HG02870 (cell line): ENCODE data around the gene HES4.
"Not testable (repeated sequence)": the region's sequence is repeated elsewhere in the genome, so short reads cannot be mapped to it uniquely, and the experiment has no call there.

ENCODE experiments used
- ATAC-seq: cut with Tn5 transposase; IDR thresholded peaks from one replicate; pipeline ENCODE4 v1.9.1; 2021; ENCODE audit warnings: mild to moderate bottlenecking, moderate library complexity; ENCODE audit not compliant: unreplicated experiment

The HES4 gene

DNA sequence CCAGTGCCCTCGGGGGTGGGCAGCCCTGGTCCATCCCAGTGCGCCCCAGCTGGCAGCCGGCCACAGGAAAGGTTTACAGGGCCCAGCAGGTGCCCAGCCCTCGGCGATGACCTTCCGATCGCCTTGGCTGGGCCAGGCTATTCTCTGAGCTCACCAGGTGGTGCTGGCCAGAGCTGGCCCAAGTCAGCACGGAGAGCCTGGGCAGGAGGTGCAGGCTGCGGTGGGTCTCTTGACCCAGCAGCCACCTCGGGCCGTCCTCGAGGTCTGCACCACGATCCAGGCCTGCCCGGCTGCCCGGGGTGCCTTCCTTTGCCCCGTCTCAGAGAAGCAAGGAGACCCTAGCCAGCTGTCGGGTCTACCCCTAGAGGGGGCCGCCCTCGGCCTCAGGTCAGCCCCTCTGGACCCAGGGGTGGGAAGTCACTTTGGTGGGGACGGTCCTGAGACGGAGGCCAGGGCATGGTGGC lies 18.4 kb downstream of the HES4 start:
- ATAC-seq = no peak

DNA sequence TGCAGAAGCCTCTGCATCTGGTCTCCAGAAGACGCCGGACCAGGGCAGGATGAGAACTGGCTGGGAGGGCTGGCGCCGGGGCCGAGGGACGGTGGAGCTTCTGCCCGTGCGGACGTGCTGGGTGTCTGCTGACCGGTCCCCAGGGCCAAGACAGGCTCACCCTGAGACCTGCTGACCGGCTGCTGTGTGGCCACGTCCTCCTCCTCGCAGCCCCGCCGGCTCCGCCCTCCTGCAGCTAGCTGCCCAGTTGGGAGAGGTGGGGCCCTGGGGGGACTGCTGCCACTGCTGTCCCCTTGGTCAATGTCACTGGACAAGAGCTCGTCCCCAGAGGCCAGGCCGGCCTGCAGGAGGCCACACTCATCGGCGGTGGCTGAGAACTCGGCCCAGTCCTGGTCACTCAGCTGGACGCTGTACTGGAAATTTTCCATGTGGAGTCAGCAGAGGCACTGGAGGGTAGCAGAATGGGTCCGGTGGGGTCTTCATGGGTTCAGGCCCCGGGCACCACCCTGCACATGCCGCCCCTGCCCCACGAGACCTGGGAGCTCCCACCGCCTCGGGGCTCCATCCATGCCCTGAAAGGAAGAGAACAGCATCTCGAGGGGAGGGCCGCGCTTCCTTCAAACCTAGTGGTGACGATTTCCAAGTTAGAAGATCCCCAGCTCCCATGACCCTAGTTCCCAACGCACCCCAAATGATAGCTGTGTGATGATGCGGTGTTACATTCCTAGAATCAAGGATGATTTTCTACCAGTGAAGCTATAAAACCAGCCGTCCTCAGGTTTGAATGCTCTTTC lies 19.1 kb downstream of the HES4 start:
- no peak for ATAC-seq

DNA sequence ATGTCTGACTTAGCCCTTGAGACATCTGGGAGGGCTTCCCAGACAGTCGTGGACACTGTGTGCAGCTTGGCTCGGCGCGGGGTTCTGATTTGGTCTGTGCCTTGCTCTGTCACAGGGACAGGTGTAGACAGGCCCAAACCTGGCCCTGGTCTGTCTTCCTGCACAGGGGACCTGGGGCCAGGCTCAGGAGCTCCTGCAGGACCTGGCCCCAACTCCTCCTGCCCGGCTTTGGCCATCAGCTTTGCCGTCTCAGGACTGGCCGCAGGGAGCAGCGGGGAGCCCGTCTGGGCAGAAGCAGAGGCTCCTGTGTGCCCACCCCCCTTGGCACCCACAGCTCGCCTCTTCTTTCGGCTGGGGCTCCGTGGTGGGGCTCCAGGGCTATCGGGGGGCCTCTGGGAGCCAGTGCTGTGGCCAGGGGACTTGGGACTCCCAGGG lies 19.7 kb downstream of the HES4 start:
- no peak for ATAC-seq

DNA sequence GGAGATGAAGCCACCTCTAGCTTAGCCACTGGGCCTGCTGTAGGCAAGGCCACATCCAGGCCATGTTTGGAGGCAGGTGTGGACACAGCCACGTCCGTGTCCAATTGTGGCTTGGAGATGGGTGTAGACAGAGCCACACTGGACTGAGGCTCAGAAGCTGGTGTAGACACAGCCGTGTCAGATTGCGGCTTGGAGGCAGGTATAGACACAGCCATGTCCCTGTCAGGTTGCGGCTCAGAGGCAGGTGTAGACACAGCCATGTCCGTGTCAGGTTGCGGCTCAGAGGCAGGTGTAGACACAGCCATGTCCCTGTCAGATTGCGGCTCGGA lies 20.2 kb downstream of the HES4 start:
- ATAC-seq = no peak

DNA sequence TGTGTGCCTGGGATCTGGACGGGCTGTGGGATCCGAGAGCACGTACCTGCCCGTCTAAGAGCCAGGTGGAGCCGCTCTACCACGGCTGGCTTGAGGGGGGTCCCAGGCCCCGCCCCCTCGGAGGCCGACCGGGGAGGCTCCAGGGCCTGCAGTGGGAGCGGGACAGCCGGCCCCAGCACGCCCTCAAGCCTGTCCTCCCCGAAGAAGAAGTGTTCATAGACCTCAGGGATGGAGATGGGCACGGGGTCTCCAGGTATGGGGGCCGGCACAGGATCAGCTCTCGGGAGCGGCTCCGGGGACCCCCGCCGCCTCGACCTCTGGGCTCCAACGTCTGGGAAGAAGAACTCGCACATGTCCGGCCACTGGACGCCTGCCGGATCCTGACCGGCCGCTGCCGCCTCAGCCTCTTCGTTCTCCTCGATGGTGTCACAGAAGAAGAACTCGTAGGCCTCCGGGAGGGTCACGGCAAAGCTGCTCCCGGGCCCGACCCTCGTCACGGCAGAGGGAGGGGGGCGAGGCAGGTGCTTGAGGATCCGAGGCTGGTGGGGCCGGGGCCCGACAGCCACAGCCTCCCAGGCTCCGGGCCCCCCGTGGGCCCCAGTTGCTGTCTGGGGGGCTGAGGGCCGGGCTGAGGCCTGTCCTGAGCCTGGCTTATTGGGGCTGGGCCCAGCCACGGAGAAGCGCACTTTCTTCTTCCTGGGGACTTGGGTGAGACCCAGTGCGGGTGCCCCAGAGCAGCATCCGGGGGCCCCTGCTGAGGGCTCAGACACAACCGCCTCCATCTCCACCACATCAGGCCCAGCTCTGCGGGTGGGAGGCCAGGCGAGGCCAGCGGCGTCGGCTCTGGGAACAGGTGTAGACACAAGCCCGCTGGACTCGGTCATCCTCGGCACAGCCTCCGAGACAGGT lies 20.8 kb downstream of the HES4 start:
- no peak for ATAC-seq

DNA sequence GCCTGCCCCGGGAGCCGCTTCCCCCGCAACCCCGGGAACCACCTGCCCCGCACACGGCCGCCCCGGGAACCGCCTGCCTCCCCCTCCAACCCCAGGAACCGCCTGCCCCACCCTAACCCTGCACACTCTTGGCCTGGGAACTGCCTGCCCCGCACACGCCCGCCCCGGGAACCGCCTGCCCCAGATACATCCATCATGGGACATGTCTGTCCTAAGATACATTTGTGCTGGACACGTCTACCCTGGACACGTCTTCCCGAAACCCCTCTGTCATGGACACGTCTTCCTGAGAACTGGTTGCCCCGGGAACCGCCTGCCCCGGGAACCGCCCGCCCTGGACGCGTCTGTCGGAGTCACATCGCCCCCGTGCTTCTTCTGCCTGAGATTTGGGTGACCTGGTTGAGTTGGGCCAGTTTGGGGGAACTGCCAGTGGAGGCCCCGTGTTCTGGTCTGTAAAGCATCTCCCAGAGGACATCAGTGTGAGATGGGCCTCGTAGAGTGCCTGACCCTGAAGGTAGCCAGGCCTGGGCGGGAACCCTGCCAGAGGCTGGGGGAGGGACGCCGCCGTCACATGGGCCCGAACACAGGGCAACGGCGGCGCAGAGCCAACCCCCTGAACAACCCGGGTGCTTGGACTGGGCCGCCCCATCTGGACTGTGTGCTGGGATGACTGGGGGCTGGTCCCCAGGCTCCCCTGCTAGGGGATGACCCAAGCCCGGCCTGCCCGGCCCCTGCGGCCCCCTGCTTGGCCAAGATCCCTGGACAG lies 21.6 kb downstream of the HES4 start:
- no peak for ATAC-seq

DNA sequence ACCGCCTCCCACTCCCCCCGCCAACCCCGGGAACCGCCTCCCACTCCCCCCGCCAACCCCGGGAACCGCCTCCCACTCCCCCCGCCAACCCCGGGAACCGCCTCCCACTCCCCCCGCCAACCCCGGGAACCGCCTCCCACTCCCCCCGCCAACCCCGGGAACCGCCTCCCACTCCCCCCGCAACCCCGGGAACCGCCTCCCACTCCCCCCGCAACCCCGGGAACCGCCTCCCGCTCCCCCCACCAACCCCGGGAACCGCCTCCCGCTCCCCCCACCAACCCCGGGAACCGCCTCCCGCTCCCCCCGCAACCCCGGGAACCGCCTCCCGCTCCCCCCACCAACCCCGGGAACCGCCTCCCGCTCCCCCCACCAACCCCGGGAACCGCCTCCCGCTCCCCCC lies 23.1 kb downstream of the HES4 start:
- not testable (repeated sequence) for ATAC-seq

DNA sequence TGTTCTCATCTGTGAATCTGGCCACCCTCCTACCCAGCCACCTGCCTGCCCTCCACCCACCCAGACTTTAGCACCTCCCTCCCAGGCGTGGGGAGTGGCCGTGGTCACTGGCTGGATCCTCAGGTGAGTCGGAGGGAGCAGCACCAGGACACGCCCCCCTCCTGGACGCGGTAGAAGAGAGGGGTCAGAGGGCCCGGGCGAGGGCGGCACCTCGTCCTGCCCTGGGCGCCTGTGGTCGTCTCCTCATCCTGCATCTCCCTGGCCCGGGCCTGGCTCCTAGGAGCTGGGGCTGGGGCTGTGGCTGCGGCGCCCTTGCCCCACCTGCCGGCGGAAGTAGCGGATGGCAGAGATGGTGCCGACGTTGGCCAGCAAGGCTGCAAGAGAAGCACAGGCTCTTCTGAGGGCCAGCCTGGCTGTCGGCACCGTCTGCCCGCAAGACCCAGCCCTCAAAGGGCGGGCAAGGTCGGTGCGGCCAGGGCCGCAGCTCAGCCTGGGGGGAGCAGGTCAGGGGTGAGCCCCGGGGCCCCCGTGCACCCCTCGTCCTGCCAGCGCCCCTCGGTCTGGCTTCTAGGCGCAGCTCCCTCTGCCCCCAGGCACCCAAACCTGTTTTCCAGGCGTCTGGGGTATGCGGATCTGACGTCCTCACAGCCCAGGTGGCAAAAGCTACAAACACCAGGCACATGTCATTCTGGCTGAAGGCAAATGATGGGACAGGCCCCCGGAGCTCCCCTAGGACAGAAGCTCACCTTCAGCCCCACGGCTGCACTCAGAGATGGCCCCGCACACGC lies 23.8 kb downstream of the HES4 start:
- ATAC-seq = no peak

DNA sequence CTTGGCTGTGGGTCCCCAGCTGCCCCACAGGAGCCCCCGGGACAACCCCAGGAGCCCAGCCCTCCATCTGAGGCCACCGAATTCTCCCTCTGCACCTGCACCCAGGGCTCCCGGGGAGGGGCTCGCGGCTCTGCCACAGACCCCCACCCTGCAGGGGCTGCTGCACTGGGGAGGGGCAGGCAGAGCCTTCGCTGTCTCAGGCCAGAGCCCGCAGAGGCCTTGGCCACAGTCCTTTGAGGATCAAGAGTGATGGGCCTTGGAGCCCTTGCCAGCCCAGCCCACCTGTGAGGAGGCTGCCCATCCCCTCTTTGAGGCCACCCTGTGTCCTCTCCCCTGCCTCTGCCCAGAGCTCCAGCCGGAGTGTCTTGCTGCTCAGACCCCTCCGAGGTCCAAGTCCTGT lies 24.5 kb downstream of the HES4 start:
- no peak for ATAC-seq

DNA sequence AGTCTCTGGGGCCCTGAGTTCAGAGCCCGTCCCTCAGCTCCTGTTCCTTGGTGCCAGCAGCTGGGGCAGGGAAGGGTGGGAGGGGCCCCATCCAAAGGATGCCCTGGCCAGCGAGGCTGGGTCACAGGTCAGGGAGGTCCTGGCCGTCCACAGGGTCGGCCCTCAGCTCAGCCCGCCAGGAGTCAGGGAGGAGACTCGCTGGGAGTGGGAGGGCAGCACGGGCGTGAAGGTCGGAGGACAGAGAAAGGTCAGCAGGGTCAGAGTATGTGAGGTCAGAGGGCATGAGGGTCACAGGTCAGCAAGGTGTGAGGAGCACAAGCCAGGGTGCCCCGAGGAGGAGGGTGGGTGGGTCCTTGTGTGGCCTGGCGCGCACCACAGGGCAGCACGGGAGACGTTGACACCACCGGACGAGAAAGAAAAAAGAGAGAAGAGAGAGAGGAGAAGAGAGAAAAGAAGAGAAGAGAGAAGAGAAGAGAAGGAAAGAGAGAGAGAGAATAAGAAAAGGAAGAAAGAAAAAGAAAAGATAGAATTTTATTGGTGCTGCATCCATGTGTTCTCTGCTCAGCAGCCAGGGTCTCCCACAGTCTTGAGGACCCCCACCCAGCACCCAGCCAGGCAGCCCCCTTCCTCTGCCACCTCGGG lies 25.1 kb downstream of the HES4 start:
- ATAC-seq = no peak

DNA sequence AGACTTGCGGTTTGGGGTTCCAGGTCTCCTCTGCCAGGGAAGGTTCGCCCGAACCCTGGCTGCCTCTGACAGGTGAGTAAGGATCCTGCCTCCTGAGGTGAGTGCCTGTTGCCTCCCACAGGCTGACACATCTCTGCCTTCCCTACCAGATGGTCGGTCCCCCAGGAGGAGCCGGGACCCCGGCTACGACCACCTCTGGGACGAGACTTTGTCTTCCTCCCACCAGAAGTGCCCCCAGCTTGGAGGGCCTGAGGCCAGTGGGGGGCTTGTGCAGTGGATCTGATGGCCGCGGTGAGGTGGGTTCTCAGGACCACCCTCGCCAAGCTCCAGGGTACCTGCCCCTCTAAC lies 25.6 kb downstream of the HES4 start:
- ATAC-seq = no peak

DNA sequence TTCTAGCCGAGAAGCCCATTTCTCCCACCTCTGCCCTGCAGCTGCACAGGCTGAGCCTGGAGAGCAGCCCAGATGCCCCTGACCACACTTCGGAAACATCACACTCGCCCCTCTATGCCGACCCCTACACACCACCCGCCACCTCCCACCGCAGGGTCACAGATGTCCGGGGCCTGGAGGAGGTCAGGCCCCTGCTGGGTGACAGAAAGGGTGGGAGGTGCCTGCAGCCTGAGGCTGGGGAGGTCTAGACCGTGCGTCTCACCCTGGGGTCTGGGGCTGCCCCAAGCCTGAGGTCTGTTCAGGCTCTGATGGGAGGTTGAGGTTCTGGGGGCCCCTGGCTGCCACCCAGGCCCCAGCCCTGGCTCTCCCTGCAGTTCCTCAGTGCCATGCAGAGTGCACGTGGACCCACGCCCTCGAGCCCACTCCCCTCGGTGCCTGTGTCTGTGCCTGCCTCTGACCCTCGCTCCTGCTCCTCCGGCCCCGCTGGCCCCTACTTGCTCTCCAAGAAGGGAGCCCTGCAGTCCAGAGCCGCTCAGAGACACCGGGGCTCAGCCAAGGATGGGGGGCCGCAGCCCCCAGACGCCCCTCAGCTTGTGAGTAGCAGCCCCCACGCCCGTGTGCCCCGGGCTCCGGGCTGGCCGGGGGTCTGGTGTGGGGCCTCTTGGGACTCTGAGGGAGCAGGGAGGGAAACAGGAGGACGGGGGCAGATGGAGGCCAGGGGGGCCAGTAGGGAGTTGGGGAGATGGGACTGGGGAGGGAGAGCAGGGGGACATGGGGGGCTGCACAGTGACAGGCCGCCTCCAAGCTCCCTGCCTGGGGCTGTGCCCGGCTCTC lies 26.2 kb downstream of the HES4 start:
- no peak for ATAC-seq

DNA sequence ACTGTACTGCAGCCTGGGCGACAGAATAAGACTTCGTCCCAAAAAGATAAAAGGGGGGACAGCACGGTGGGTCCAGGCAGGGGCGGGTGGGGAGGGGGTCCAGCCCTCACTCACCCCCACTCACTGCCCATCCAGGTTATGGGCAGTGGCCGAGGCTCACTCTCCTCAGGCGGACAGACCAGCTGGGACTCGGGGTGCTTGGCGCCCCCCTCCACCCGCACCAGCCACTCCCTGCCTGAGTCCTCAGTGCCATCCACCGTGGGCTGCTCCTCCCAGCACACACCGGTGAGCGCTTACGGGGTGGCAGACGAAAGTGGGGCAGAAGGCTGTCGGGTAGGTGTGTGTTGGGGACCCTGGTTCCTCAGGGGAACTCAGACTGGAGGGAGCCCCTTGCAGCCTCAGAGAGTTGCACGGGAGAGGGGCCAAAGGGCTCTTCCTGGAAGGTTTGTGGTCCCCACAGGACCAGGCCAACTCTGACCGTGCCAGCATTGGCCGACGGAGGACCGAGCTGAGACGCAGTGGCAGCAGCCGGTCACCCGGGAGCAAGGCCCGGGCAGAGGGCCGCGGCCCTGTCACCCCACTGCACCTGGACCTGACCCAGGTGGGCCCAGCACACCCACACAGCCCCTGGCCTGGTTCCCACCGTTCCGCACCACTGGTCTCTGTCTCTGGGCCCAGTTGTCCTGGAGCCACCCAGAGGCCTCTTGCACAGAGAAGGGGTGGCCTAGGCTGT lies 27.0 kb downstream of the HES4 start:
- ATAC-seq = no peak

DNA sequence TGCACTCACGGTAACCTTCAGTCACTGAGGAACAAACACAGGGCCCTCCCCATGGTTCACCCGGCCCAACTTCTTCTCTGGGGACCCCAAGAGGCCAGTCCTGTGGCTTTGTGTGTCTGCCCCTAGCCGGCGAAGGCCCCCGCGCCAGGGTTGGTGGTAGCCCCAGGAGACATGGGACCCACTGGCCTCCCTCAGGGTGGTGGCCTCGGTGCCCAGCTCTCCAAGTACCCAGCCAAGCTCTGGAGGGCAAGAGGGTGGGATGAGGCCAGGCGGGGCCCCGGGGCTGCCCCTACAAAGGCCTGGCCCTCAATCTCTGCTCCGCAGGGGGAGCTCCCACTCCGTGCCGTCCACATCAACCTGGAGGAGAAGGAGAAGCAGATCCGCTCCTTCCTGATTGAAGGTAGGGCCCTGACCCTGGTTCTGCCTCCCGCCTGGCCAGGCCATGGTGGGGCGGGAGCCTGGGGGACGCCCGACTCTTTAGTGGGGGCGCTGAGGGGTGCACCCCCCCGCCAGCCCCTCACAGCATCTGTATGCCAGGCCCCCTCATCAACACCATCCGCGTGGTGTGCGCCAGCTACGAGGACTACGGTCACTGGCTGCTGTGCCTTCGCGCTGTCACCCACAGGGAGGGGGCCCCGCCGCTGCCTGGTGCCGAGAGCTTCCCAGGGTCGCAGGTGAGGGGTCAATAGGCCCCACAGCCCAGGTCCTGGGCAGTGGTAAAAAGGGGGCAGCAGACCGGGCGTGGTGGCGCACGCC lies 28.0 kb downstream of the HES4 start:
- no peak for ATAC-seq

DNA sequence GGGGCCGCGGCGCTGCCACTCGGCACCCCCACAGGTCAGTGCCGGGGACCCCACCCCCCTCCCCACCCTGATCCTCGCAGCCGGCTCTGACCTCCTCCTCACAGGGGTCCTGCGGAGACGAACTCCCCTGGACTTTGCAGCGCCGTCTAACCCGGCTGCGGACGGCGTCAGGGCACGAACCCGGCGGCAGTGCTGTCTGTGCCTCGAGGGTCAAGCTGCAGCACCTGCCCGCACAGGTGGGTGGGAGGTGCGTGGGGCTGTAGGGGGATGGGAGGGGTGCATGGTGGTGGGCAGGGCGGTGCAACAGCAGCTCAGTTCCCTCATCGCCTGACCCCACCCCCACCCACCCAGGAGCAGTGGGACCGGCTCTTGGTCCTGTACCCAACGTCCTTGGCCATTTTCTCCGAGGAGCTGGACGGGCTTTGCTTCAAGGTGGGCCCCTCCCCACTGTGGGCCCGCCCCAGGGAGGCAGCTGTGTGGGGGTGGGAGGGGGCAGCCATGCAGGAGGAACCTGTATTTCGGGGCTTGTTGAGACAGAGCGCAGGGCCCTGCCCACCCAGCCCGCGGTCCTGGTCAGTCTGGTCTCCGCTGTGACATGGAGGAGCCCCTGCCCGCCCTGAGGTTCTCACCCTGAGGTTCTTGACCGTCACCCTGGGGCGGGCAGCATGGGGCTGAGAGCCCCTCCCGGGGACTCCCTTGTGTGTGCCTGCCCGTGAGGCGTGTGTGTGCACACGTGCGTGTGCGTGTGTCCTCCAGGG lies 28.7 kb downstream of the HES4 start:
- ATAC-seq = no peak

DNA sequence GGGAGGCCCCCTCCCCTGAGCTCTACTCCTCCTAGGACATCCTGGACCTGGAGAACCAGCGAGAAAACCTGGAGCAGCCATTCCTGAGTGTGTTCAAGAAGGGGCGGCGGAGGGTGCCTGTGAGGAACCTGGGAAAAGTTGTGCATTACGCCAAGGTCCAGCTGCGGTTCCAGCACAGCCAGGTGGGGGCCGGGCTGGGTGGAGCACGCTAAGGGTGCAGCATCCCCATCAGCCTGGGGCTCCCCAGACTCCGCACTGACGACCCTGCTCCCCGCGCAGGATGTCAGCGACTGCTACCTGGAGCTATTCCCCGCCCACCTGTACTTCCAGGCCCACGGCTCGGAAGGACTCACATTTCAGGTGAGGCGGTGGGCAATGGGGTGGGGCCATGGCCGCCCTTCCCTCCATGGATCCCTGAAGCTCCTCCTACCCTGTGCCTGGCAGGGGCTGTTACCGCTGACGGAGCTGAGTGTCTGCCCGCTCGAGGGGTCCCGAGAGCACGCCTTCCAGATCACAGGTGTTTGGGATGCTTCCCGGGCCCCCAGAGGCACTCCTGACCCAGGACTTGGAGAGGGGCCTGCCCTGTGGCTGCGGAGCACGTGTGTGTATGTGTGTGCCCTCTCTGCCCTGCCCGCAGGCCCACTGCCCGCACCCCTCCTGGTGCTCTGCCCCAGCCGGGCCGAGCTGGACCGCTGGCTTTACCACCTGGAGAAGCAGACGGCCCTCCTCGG lies 29.5 kb downstream of the HES4 start:
- no peak for ATAC-seq
